ENCODE results near the gene C16orf54.

- TF ChIP-seq EZH2 (IDR thresholded peaks at IDR 0.05) (no peak), POLR2AphosphoS5 (IDR thresholded peaks at IDR 0.05; ENCODE audit: borderline replicate concordance, low read depth, low read length) (no peak; the same call in 1 of the 2 replicates), FOXP2 (optimal IDR thresholded peaks at IDR 0.05; ENCODE audit: control extremely low read depth, extremely low read length, insufficient read depth) (no peak)
These were observed 43.5 kb downstream of the C16orf54 start for GRCh38 chr16:29702269-29702668.

Measured in SK-N-MC (cell line).